GM18508 (cell line): Measurements from ENCODE around the gene THSD4.

Experiments used
- ATAC-seq: cut with Tn5 transposase; IDR thresholded peaks from one replicate; pipeline ENCODE4 v1.9.1; 2021; ENCODE audit warnings: moderate number of reproducible peaks; ENCODE audit not compliant: insufficient read depth, unreplicated experiment

THSD4 gene

DNA sequence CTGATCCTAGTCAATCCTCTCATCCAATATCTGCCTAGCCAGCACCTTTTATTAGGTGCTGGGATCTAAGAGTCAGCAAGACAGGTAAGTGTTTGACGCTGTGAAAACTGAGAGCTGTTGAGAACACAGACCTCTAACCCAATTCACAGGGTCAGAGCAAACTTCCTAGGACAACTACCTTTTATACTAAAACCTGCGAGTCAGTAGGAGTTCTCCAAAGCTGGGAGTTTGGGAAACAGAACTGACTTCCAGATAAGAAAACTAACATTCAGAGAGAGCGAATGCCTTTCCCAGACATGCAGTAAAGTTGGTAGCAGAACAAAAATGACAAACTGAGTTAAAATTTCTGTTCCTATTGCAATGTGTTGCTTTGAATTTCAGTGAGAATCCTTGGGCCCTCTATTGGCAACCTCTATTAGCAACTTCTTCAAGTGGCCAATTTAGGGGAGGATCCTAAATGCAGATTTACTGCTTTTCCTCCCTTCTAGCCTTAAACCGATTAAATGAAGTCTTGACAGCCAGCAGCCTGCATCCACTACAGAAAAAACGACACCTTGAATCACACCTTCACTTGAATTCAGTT lies 706.4 kb downstream of the THSD4 start:
- no peak for ATAC-seq

- ATAC-seq: no peak
These were observed 707.8 kb downstream of the THSD4 start for GRCh38 chr15:71822890-71823630.

- ATAC-seq: no peak
These were observed 708.5 kb downstream of the THSD4 start for GRCh38 chr15:71823801-71824200.

GRCh38 chr15:71825021-71825730 lies 709.9 kb downstream of the THSD4 start:
- no peak for ATAC-seq

DNA sequence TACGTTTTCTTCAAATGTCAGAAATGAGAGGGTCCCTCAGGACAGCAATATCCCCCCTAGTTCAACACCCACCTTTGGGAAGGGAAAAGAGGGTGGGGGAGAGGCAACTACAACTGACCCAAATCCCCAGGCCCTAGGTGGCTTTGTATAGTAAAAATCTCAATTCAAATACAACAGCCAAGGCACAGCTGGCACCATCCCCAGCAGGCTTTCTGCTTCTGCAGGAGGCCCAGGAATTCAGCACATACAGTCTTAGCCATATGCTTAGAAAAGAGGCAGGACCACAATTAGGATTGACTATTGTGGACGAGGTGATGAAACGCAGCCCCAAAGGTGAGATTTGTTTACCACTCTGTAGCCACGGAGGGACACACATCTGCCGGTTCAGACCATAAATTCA lies 710.9 kb downstream of the THSD4 start:
- no peak for ATAC-seq

DNA sequence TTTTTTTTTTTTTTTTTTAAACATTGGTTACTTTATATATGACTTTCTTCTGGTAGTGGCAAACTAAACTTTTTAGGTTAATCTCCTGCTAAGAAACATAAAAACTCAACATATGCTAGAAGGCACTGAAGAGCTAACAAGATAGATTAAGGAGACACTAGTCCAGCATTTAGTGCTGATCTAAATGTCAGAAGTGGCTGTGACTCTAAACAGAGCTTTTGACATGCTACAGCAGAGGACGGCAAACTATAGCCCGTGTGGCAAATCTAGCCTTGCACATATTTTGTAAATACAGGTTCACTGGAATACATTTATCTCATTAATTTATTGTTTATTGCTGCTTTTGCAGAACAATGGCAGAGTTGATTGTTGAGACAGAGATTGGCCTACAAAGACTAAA lies 715.7 kb downstream of the THSD4 start:
- no peak for ATAC-seq
